GM19372 (cell line): ENCODE data around the gene GSG1L2.
"Not testable (repeated sequence)": the region's sequence is repeated elsewhere in the genome, so short reads cannot be mapped to it uniquely, and the experiment has no call there.

Experiments used
- ATAC-seq: cut with Tn5 transposase; IDR thresholded peaks from one replicate; pipeline ENCODE4 v1.9.1; 2021; ENCODE audit warnings: mild to moderate bottlenecking, low read depth, moderate library complexity; ENCODE audit not compliant: unreplicated experiment

Gene GSG1L2

DNA sequence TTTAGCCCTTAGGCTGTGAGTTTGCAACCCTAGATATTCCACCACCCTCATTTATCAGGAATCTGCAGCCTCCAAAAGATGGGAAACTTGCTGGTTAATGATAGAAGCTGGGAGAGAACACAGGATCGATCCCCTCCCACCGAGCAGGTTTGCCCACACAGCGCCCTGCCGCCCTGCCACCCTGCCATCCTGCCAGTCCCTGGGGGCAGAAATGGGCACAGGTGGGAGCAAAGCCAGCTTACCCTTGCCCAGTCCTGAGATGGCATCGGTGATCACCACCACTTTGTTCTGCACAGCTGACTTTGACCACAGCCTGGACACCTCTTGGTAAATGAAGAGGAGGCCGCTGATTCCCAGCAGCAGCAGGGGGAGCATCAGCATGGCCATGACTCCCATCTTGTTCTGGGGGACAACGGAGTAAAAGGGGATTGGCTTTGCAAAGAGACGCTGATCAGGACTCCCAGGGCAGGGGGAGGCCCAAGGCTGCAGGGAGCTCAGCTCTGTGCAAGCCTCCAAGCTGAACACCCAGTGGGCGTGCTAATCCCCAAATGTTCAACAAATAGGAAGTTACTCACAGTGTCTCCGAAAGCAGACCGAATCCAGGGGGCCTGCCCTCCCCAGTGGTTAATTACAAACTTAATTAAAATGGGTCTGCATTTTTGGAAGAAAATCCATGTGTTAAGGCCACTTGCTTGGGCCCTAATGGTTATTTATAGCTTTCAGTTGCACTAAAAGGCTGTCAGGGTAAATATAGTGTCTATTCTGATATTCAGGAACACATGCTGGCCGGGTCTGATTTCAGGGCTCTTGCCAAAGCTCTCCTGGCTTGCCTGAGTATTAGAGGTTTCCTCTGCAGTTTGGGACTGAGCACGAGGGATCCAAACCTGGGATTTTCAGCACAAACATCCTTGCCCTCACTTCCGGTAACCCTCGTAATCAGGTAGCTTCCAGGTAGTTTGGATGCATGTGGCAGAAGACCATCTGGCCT, 30.7 kb downstream of the GSG1L2 start, which contains the start of gene DHRS7C:
DHRS7C (minus strand) TSS at position 704 of the 988 bp plus-strand sequence; CDS start at position 396, 308 bp downstream.
- no peak for ATAC-seq

DNA sequence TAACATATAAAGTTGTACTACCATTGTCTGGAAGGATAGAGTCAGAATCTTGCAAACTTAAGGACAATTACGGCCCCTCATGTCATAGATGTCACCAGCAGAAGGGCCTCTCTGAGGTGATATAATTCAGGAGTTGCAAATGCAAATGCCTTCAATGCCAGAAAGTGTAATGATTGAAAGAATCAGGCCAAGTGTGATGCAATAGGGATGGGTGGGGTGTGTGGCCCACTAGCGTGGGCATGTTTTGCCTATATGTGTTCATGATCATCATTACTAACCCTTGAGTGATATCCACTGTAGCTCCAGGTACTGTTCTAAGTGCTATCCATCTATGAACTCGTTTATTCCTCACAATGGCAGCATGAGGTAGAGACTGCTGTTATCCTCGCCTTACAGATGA, 31.6 kb downstream of the GSG1L2 start:
- no peak for ATAC-seq

GRCh38 chr17:9788601-9789000, 33.3 kb downstream of the GSG1L2 start:
- ATAC-seq: no peak

DNA sequence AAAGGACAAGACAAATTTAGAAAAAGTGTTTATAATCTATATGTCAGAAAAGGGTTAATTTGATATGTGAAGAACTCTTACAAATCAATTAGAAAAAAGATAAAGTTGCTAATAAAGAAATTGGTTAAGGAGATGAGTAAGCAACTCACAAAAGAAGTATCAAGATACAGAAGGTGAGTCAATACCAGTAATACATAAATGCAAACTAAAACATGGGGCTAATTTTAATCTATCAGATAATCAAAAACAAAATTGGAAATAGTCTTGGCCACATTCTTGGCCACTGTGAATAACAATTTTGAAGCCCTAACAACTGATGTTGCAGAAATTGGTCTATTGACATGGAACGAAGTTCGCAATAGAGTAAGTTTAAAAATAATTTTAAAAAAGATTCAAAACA, 37.3 kb downstream of the GSG1L2 start:
- no peak for ATAC-seq

DNA sequence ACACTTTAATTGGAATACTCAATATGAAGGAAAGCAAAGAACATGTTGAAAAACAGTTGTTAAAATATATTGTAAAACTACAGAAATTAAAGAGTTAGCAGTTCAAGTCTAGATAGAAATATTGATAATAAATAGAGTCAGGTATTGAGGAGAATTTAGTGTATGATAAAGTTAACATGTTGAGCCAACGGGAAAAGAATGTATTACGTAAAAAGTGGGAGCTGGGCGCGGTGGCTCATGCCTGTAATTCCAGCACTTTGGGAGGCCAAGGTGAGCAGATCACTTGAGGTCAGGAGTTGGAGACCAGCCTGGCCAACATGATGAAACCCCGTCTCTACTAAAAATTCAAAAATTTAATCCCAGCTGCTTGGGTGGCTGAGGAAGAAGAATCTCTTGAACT, 38.4 kb downstream of the GSG1L2 start:
- not testable (repeated sequence) for ATAC-seq

- no peak for ATAC-seq
Measured at GRCh38 chr17:9783050-9783449, 38.8 kb downstream of the GSG1L2 start.

GRCh38 chr17:9780552-9780951, 41.3 kb downstream of the GSG1L2 start:
- ATAC-seq: no peak

DNA sequence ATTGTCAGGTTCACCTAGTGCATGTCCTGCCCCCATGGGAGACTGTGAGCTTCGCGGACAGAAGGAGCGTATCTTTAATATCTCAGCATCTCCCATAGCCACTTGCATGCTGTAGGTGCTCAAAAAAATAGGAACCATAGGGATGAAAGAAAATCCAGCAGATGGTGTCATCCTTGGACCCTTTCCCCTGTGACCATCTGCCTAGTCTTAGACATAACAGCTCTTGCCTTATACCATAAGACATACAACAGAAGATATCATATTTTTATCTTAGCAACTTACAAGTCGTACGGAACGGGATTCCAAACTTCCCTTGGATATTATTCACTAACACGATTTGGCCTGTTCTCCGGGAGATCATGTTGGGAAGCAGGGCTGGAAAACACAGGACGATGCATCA, 45.0 kb downstream of the GSG1L2 start:
- no peak for ATAC-seq

DNA sequence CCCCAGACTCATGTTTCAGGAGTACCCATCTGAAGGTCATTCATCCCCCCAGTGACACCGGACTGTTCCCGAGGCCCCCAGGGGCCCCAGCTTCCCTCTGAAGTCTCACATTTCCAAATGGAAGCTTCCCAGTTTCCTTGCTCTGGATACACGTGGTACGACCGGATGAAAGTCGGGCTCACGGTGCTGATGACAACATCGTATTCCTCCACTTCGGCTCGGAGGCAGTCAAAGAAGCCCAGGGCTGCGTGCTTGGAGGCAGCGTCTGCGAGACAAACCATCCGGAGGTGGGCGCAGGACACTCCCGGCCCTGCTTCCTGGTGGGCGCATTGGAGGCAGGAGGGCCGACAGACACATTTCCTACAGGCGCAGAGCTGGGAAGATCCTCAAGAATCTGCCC, 49.2 kb downstream of the GSG1L2 start:
- no peak for ATAC-seq

GRCh38 chr17:9771465-9771864, 50.4 kb downstream of the GSG1L2 start:
- ATAC-seq: no peak

DNA sequence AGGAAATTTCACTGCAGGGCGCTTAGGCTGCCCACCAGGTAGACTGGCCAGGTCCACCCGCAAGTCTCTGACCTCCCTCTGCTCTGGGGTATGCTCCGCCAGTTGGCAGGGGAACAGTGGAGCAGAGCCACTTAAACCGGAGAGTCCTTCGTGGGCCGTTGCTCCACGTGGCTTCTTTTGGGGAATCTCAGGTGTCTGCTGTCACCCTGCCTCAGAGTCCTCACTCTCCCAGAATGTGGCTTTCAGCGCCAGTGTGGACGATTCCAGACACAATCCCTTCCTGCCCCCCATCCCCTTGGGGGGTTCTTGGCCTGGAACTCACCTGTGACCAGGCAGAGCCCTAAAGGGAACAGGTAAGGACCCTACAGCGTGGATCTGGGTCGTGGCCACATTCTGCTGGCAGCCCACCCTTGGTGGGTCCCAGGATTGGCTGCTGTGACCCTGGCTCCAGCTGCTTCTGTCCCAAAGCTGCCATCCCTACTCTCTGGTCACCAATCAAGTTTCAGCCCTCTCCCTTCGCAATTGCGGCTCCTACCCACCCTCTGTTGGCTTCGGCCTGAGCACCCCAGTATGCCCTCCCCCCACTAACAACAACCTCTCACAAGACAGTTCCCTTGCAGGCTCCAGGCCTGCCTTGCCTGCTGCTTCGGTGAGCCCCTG, 52.7 kb downstream of the GSG1L2 start:
- ATAC-seq: no peak

DNA sequence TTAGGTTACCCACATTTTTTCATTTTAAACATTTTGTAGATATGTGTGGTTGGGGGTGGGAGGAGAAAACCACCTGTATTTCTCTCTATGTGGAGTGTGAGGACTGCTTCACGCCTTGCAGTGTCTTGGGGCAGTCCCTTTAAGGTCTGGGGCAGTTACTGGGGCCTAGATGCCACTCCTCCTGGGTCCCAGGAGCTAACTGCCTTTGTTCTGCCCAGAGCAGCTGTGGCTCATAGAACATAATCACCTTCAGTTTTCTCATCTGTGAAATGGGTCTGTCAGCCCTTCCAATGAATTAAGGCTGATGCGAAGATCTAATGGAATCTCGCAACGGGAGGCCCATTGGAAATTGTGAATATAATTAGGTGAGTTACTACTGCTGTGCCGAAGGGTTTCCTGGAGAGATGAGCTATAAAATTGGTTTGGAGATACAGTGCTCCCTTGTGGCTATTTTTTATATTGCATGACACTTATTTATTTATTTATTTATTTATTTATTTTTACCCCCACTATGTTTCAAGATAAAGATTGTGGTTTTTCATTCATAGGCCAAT, 53.4 kb downstream of the GSG1L2 start:
- no peak for ATAC-seq

DNA sequence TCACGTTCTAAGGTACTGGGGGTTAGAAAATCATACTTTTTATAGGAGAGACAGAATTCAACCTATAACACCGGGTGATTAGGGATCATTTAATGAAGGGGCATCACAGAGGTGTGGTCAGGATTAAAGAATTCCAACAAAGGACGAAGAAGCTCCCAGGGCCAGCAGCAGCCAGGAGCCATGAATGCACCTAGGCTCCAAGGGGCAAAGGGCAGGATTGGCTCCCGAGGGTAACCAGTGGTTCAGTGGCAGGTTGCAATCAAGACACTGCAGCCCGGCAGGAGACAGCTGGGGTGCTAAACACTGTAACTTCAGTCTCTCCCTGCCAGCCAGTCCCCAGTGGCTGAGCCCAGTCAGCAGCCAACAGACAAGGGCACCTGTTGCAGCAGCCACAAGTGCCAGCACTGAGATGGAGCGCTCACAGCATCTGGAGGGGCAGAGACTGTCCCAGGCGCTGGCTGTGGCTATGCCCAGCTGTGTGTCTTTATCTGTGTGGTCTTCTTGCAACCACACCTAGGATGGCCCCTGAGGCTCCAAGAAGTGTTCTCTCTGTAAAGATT, 54.4 kb downstream of the GSG1L2 start:
- no peak for ATAC-seq

- ATAC-seq: no peak
Measured at GRCh38 chr17:9766970-9767369, 54.9 kb downstream of the GSG1L2 start.

DNA sequence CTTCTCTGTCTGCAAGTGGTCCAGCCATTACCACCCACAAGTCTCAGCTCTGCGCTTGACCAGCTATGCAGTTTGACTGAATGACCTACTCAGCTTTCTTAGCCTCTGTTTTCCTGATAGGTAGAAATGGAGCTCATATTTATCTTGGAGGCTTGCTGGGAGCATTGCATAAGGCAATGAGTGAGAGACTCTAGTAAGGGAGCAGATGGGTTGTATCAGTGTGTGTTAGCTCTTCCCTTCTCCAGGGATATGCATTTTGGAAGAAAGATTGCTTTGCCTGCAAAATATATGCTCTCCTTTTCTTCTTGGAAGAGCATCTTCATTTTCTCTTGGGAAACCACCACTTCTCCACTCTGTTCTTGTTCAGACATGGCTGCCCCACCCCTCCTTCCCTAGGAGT, 56.6 kb downstream of the GSG1L2 start:
- ATAC-seq: no peak

DNA sequence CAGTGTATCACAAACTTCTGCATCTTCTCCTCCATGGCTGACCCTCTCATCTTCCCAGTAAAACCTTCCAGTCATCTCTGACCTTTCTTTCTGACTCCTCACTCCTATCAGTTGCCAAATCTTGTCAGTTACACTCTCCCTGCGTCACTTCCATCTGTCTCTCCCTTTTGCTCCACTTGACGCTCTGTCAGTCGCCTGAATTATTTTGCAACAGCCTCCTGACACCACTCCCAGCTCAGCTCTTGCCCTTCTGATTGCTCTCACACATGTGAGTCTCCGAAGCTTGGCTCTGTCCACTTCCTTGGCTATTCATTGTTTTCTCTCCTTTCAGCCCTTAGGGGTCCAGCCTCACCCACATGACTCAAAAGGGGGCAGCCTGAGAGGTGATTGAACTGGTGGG, 58.2 kb downstream of the GSG1L2 start:
- ATAC-seq: no peak

- ATAC-seq: no peak
Measured at GRCh38 chr17:9760266-9760665, 61.6 kb downstream of the GSG1L2 start.

DNA sequence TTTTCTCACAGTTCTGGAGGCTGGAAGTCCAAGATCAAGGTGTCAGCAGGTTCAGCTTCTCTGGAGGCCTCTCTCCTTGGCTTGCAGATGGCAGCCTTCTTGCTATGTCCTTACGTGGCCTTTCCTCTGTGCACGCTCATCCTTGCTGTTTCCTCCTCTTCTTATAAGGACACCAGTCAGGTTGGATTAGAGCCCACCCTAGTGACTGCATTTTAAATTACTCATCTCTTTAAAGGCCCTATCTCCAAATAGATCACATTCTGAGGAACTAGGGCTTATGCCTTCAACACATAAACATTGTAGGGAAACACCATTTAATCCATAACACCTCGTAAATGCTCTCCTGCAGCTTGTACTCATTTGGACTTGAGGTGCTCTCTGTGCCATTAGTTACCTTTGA, 66.8 kb downstream of the GSG1L2 start:
- no peak for ATAC-seq
